ENCODE measurements around the gene ASXL2. TPM values are rescaled to one million over a fixed set of nuclear protein-coding genes. Genes with fewer than 3 reads are reported as not detected.
"Not testable (repeated sequence)": the region's sequence is repeated elsewhere in the genome, so short reads cannot be mapped to it uniquely, and the experiment has no call there.

Gene ASXL2
- total RNA-seq, 1 experiment from 2014 or later = 32.7 TPM

DNA sequence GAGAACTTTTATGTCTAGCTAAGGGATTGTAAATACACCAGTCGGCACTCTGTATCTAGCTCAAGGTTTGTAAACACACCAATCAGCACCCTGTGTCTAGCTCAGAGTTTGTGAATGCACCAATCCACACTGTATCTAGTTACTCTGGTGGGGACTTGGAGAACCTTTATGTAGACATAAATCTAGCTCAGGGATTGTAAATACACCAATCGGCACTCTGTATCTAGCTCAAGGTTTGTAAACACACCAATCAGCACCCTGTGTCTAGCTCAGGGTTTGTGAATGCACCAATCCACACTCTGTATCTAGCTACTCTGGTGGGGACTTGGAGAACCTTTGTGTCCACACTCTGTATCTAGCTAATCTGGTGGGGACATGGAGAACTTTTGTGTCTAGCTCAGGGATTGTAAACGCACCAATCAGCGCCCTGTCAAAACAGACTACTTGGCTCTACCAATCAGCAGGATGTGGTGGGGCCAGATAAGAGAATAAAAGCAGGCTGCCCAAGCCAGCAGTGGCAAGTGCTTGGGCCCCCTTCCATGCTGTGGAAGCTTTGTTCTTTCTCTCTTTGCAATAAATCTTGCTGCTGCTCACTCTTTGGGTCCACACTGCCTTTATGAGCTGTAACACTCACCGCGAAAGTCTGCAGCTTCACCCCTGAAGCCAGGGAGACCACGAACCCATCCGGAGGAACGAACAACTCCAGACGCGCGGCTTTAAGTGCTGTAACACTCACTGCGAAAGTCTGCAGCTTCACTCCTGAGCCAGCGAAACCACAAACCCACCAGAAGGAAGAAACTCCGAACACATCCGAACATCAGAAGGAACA lies 37.9 kb upstream of the ASXL2 start:
- not testable (repeated sequence) for H2BK20ac ChIP-seq (ENCODE audit: low read depth, low read length, poor library complexity, severe bottlenecking); H3T11ph ChIP-seq (ENCODE audit: low read length); H2BK5ac ChIP-seq (ENCODE audit: insufficient read length, low read length); H3K9me3 Mint-ChIP-seq; H3K18ac ChIP-seq (ENCODE audit: insufficient read length, low read depth, low read length); H2AFZ ChIP-seq (ENCODE audit: low read length); H3K9me3 ChIP-seq (ENCODE audit: control insufficient read depth, low read depth, low read length); H3K27ac ChIP-seq (ENCODE audit: insufficient read length, low read depth, low read length); H3K14ac ChIP-seq (ENCODE audit: insufficient read depth, low read length); H2AK5ac ChIP-seq (ENCODE audit: insufficient read length, low read length); H2BK120ac ChIP-seq (ENCODE audit: low read depth, low read length, poor library complexity, severe bottlenecking); H3K9ac ChIP-seq (ENCODE audit: extremely low read depth, insufficient read length, low read length); H3K23me2 ChIP-seq (ENCODE audit: insufficient read length, low read depth, low read length, poor library complexity, severe bottlenecking); H3K23ac ChIP-seq (ENCODE audit: insufficient read length, low read depth, low read length); H3K36me3 Mint-ChIP-seq (ENCODE audit: insufficient read depth in 1 of 3, low read depth in 3 of 3); DNase-seq; H3K4ac ChIP-seq (ENCODE audit: low read depth, low read length); H3K56ac ChIP-seq (ENCODE audit: insufficient read length, low read depth, low read length); H4K91ac ChIP-seq (ENCODE audit: insufficient read length, low read depth, low read length); H3K4me2 ChIP-seq (ENCODE audit: insufficient read depth, insufficient read length, low read length); H3K27me3 Mint-ChIP-seq (ENCODE audit: low read depth); H3K27me3 ChIP-seq (ENCODE audit: insufficient read depth, low read length); H3K79me2 ChIP-seq (ENCODE audit: insufficient read depth, low read length); H3K79me1 ChIP-seq (ENCODE audit: insufficient read depth, low read depth, low read length, poor library complexity, severe bottlenecking); H4K20me1 ChIP-seq (ENCODE audit: control insufficient read depth, insufficient read depth, insufficient read length); H3K4me1 ChIP-seq (ENCODE audit: insufficient read depth, low read length); H4K5ac ChIP-seq (ENCODE audit: insufficient read length, low read depth, low read length); H3K4me3 Mint-ChIP-seq; H2BK12ac ChIP-seq (ENCODE audit: insufficient read length, low read depth, low read length); H2BK15ac ChIP-seq (ENCODE audit: low read depth, low read length); H4K8ac ChIP-seq (replicated peaks; ENCODE audit: insufficient read length, low read depth, low read length)
- peaks cover 27 to 29% of the 10 kb centered on the region in 2 experiments for H3K4me1 Mint-ChIP-seq
- H3K27ac Mint-ChIP-seq = peak overlapping the region in 1 of 3 experiments; percentile 73; a peak in 3 of 7 replicates
- no CpG with 5 or more reads among the region's 16 CpGs for WGBS (ENCODE audit: extremely low coverage, insufficient read length, low lambda C conversion rate)

DNA sequence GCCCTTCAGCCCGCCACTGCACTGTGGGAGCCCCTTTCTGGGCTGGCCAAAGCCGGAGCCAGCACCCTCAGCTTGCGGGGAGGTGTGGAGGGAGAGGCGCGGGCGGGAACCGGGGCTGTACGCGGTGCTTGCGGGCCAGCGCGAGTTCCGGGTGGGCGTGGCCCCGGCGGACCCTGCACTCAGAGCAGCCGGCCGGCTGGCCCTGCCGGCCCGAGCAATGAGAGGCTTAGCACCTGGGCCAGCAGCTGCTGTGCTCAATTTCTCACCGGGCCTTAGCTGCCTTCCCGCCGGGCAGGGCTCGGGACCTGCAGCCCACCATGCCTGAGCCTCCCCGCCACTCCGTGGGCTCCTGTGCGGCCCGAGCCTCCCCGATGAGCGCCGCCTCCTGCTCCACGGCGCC lies 37.1 kb upstream of the ASXL2 start:
- not testable (repeated sequence) for H3K27ac Mint-ChIP-seq; H2BK120ac ChIP-seq (ENCODE audit: low read depth, low read length, poor library complexity, severe bottlenecking); H2AFZ ChIP-seq (ENCODE audit: low read length); H3K36me3 Mint-ChIP-seq (ENCODE audit: insufficient read depth in 1 of 3, low read depth in 3 of 3); H3K79me1 ChIP-seq (ENCODE audit: insufficient read depth, low read depth, low read length, poor library complexity, severe bottlenecking); H2BK15ac ChIP-seq (ENCODE audit: low read depth, low read length); H3K27ac ChIP-seq (ENCODE audit: insufficient read length, low read depth, low read length); H3K56ac ChIP-seq (ENCODE audit: insufficient read length, low read depth, low read length); H3K14ac ChIP-seq (ENCODE audit: insufficient read depth, low read length); H3K4me3 Mint-ChIP-seq; H2AK5ac ChIP-seq (ENCODE audit: insufficient read length, low read length); H3T11ph ChIP-seq (ENCODE audit: low read length); H4K8ac ChIP-seq (replicated peaks; ENCODE audit: insufficient read length, low read depth, low read length); H3K18ac ChIP-seq (ENCODE audit: insufficient read length, low read depth, low read length); H2BK20ac ChIP-seq (ENCODE audit: low read depth, low read length, poor library complexity, severe bottlenecking); H4K91ac ChIP-seq (ENCODE audit: insufficient read length, low read depth, low read length); H2BK12ac ChIP-seq (ENCODE audit: insufficient read length, low read depth, low read length); H4K5ac ChIP-seq (ENCODE audit: insufficient read length, low read depth, low read length); H3K79me2 ChIP-seq (ENCODE audit: insufficient read depth, low read length); H3K9ac ChIP-seq (ENCODE audit: extremely low read depth, insufficient read length, low read length); H4K20me1 ChIP-seq (ENCODE audit: control insufficient read depth, insufficient read depth, insufficient read length); H3K9me3 ChIP-seq (ENCODE audit: control insufficient read depth, low read depth, low read length); H3K23ac ChIP-seq (ENCODE audit: insufficient read length, low read depth, low read length); H3K4me1 ChIP-seq (ENCODE audit: insufficient read depth, low read length); H3K4ac ChIP-seq (ENCODE audit: low read depth, low read length); H3K23me2 ChIP-seq (ENCODE audit: insufficient read length, low read depth, low read length, poor library complexity, severe bottlenecking); H3K27me3 Mint-ChIP-seq (ENCODE audit: low read depth); H2BK5ac ChIP-seq (ENCODE audit: insufficient read length, low read length); H3K27me3 ChIP-seq (ENCODE audit: insufficient read depth, low read length); H3K4me2 ChIP-seq (ENCODE audit: insufficient read depth, insufficient read length, low read length)
- Mint-ChIP-seq H3K4me1 (peaks cover 26 to 27% of the 10 kb centered on the region in 2 experiments), H3K9me3 (peaks cover 9 to 14% of the 10 kb centered on the region in 2 experiments; a peak in 3 of 5 replicates)
- peak; percentile 41 for DNase-seq
- WGBS (ENCODE audit: extremely low coverage, insufficient read length, low lambda C conversion rate) = no CpG with 5 or more reads among the region's 33 CpGs
